H1 (cell line): Measurements from ENCODE around the gene DRD2. TPM values are rescaled to one million over a fixed set of nuclear protein-coding genes. Genes with fewer than 3 reads are reported as not detected.

ENCODE experiments used
- CTCF ChIA-PET: fragments of 300-600 bp; sonication (Branson Sonifier 250); formaldehyde crosslinking; loops from one replicate; lab custom pipeline; 2021; ENCODE audit not compliant: partially characterized antibody; lab: Charles Lee
- POLR2A ChIA-PET: fragments of 300-600 bp; sonication (Branson Sonifier 250); formaldehyde crosslinking; loops from one replicate; lab custom pipeline; 2021; ENCODE audit warnings: inconsistent platforms; ENCODE audit not compliant: partially characterized antibody; lab: Charles Lee
- DNase-seq, 2 experiments: peaks; one replicate each; pipeline versions ENCODE4 v3.0.0 to v3.0.0-alpha.2; 2010 to 2022; ENCODE audit warnings: low spot score in 2 of 2, low read depth in 1 of 2, mixed read lengths in 1 of 2
- FAIRE-seq: peaks from 2 replicates; lab custom pipeline; 2011; peaks lifted over from hg19 to GRCh38; lab: Jason Lieb, UNC
- H2AFZ ChIP-seq: 2 replicates; pipeline ENCODE4 v1.8.1; 2012; ENCODE audit warnings: low read length, inconsistent platforms
- H2AK5ac ChIP-seq: 2 replicates; pipeline ENCODE4 v1.6.1; 2013; ENCODE audit warnings: low read depth, low read length
- H2BK120ac ChIP-seq: replicated peaks from 2 replicates; pipeline ENCODE3; 2013; ENCODE audit warnings: low read depth, low read length, inconsistent platforms
- H2BK12ac ChIP-seq: 2 replicates; pipeline ENCODE4 v1.6.1; 2013; ENCODE audit warnings: low read depth, low read length
- H2BK15ac ChIP-seq: 2 replicates; pipeline ENCODE4 v1.6.1; 2013; ENCODE audit warnings: low read length
- H2BK20ac ChIP-seq: 2 replicates; pipeline ENCODE4 v1.6.1; 2013; ENCODE audit warnings: low read length
- H2BK5ac ChIP-seq: 2 replicates; pipeline ENCODE4 v1.6.1; 2013; ENCODE audit warnings: low read depth, low read length
- H3K14ac ChIP-seq: 2 replicates; pipeline ENCODE4 v1.6.1; 2013; ENCODE audit warnings: inconsistent platforms; ENCODE audit not compliant: insufficient read length
- H3K18ac ChIP-seq: 2 replicates; pipeline ENCODE4 v1.6.1; 2013; ENCODE audit warnings: low read length; ENCODE audit errors: extremely low read depth
- H3K23ac ChIP-seq: 2 replicates; pipeline ENCODE4 v1.6.1; 2013; ENCODE audit warnings: inconsistent platforms; ENCODE audit not compliant: insufficient read length
- H3K23me2 ChIP-seq: 2 replicates; pipeline ENCODE4 v1.6.1; 2013; ENCODE audit warnings: low read depth, low read length
- H3K27ac ChIP-seq: 2 replicates; pipeline ENCODE4 v1.6.1; 2011; ENCODE audit warnings: low read depth, low read length, inconsistent platforms
- H3K27me3 ChIP-seq, 4 experiments: replicated peaks in 1 of 4; 1 replicate in 1 of 4; 2 replicates in 3 of 4; pipeline versions ENCODE4 v1.6.1 to v1.8.1; 2011 to 2013; ENCODE audit warnings: low read length in 3 of 4, mild to moderate bottlenecking in 3 of 4, inconsistent platforms in 2 of 4, mixed read lengths in 2 of 4, moderate library complexity in 1 of 4; ENCODE audit not compliant: control insufficient read depth in 3 of 4, insufficient read depth in 3 of 4; ENCODE audit errors: extremely low read depth in 1 of 4
- H3K36me3 ChIP-seq, 4 experiments: 2 replicates each; pipeline versions ENCODE4 v1.6.1 to v1.8.1; 2011 to 2013; ENCODE audit warnings: mild to moderate bottlenecking in 4 of 4, low read length in 3 of 4, moderate library complexity in 2 of 4, control low read depth in 1 of 4, inconsistent platforms in 1 of 4; ENCODE audit not compliant: insufficient read depth in 4 of 4, control insufficient read depth in 2 of 4
- H3K4ac ChIP-seq: replicated peaks from 2 replicates; pipeline ENCODE3; 2013; ENCODE audit warnings: low read length, low read depth, mixed read lengths, inconsistent platforms; ENCODE audit not compliant: insufficient read length
- H3K4me1 ChIP-seq, 4 experiments: replicated peaks in 1 of 4; 1 replicate in 1 of 4; 2 replicates in 3 of 4; pipeline versions ENCODE4 v1.6.1 to v1.8.1; 2011 to 2013; ENCODE audit warnings: low read length in 3 of 4, inconsistent platforms in 2 of 4, mixed read lengths in 1 of 4; ENCODE audit not compliant: insufficient read depth in 4 of 4, control insufficient read depth in 3 of 4
- H3K4me2 ChIP-seq, 2 experiments: 2 replicates each; pipeline versions ENCODE4 v1.6.1 to v1.8.1; 2011 to 2013; ENCODE audit warnings: low read depth in 2 of 2, low read length in 2 of 2, control low read depth in 1 of 2, inconsistent platforms in 1 of 2, mild to moderate bottlenecking in 1 of 2; ENCODE audit not compliant: insufficient read depth in 1 of 2
- H3K4me3 ChIP-seq, 4 experiments: fragments of 200-600, 300-600 bp in 1 of 4; sonication (generic), shearing (Covaris generic), sonication (Bioruptor Twin) in 1 of 4; 2 replicates each; pipeline versions ENCODE4 v1.5.1 to v1.8.1; 2011 to 2016; ENCODE audit warnings: low read length in 4 of 4, low read depth in 3 of 4, control low read depth in 2 of 4, inconsistent platforms in 2 of 4, mild to moderate bottlenecking in 2 of 4, mixed read lengths in 1 of 4, moderate library complexity in 1 of 4; ENCODE audit not compliant: insufficient read depth in 2 of 4; ENCODE audit errors: extremely low read depth in 1 of 4
- H3K56ac ChIP-seq: replicated peaks from 2 replicates; pipeline ENCODE3; 2013; ENCODE audit warnings: low read depth, mild to moderate bottlenecking, mixed read lengths, low read length, inconsistent platforms; ENCODE audit not compliant: insufficient read length
- H3K79me1 ChIP-seq: 2 replicates; pipeline ENCODE4 v1.6.1; 2013; ENCODE audit warnings: low read depth, low read length, control low read depth
- H3K79me2 ChIP-seq, 2 experiments: 2 replicates each; pipeline versions ENCODE4 v1.6.1 to v1.8.1; 2012 to 2013; ENCODE audit warnings: low read length in 2 of 2, mild to moderate bottlenecking in 2 of 2, inconsistent platforms in 1 of 2; ENCODE audit not compliant: insufficient read depth in 2 of 2, control insufficient read depth in 1 of 2
- H3K9ac ChIP-seq, 4 experiments: replicated peaks in 1 of 4; 1 replicate in 1 of 4; 2 replicates in 3 of 4; pipeline versions ENCODE4 v1.6.1 to v1.8.1; 2011 to 2013; ENCODE audit warnings: low read depth in 3 of 4, low read length in 3 of 4, control low read depth in 2 of 4, mild to moderate bottlenecking in 2 of 4, moderate library complexity in 2 of 4, inconsistent platforms in 1 of 4; ENCODE audit errors: extremely low read depth in 1 of 4
- H3K9me3 ChIP-seq, 2 experiments: 2 replicates each; pipeline versions ENCODE4 v1.6.1 to v1.8.1; 2012 to 2013; ENCODE audit warnings: mild to moderate bottlenecking in 2 of 2, moderate library complexity in 2 of 2, control low read depth in 1 of 2, inconsistent platforms in 1 of 2, low read depth in 1 of 2, low read length in 1 of 2, mixed read lengths in 1 of 2; ENCODE audit not compliant: insufficient read depth in 2 of 2
- H4K20me1 ChIP-seq, 2 experiments: replicated peaks in 1 of 2; 2 replicates each; pipeline versions ENCODE3 to v1.8.1; 2011 to 2013; ENCODE audit warnings: inconsistent platforms in 2 of 2, low read length in 2 of 2, mild to moderate bottlenecking in 1 of 2; ENCODE audit not compliant: insufficient read depth in 2 of 2, control insufficient read depth in 1 of 2
- H4K5ac ChIP-seq: 2 replicates; pipeline ENCODE4 v1.6.1; 2013; ENCODE audit warnings: low read length, low read depth, mixed read lengths, inconsistent platforms; ENCODE audit not compliant: insufficient read length
- H4K8ac ChIP-seq: 2 replicates; pipeline ENCODE4 v1.8.0; 2013; ENCODE audit warnings: mild to moderate bottlenecking, moderate library complexity, low read length, inconsistent platforms; ENCODE audit not compliant: insufficient read depth; ENCODE audit errors: extremely low read depth
- H4K91ac ChIP-seq: replicated peaks from 2 replicates; pipeline ENCODE3; 2013; ENCODE audit warnings: low read length, mixed read lengths, inconsistent platforms; ENCODE audit not compliant: insufficient read length
- TAF7 ChIP-seq: optimal IDR thresholded peaks from 2 replicates; pipeline ENCODE3; 2011; ENCODE audit warnings: low read depth, mild to moderate bottlenecking, inconsistent platforms, low read length, moderate library complexity, borderline replicate concordance
- WGBS, 2 experiments: shearing (Covaris generic) in 1 of 2; methylation state at CpG; one replicate each; pipeline versions ENCODE4 v1.1.6 to v1.1.7; 2013 to 2015; ENCODE audit warnings: low lambda C conversion rate in 2 of 2, mixed read lengths in 2 of 2, inconsistent platforms in 1 of 2, low coverage in 1 of 2, missing lambda C conversion rate in 1 of 2; ENCODE audit not compliant: insufficient replicate concordance in 2 of 2, insufficient coverage in 1 of 2, insufficient read length in 1 of 2; ENCODE audit errors: extremely low coverage in 1 of 2, missing lambda C conversion rate in 1 of 2; 5-methylcytosine and 5-hydroxymethylcytosine counted together
- polyA plus RNA-seq, 7 experiments: library from polyadenylated mRNA; depleted of rRNA in 3 of 7; stranded (reverse) in 5 of 7; unstranded in 2 of 7; fragments of >200 nt in 5 of 7; fragments of 200-250 nt in 2 of 7; gene quantifications; 1 replicate in 5 of 7; 2 replicates in 1 of 7; 4 replicates in 1 of 7; pipeline versions ENCODE4 v1.2.1 to v1.2.3, GENCODE V29; 2011 to 2013; ENCODE audit warnings: missing spikeins in 2 of 7, mixed read lengths in 2 of 7
- total RNA-seq: library from RNA; stranded (reverse); fragmentation: NEBNext Ultra II Directional; extraction: Animal tissue kit (Norgen Biotek cat#: 25700); gene quantifications from 2 replicates; pipeline ENCODE4 v1.2.1, GENCODE V29; 2021

The DRD2 gene
- total and polyA plus RNA-seq, 2 of the 8 experiments (the other 6 are each of a cell fraction or from before 2014, with no cell fraction given): 0.26 to 0.41 TPM

GRCh38 chr11:113496026-113496651 is 20.9 kb upstream of the DRD2 start:
- ChIA-PET CTCF (interaction anchor here (1.0 to 1.7 kb wide), 4 partner anchors 9 to 234 kb away, joined by 3 to 4 read pairs (median 3); no protein-coding TSS in a partner anchor), POLR2A (interaction anchor here (0.9 kb wide), 1 partner anchor 19 kb away, joined by 3 read pairs; no protein-coding TSS in a partner anchor)
- Histone ChIP-seq H3K4me2 (no peak overlapping the region), H2AK5ac (no peak overlapping the region), H3K27me3 (no peaks in the 10 kb centered on the region; a peak in 2 of 7 replicates), H3K23me2 (no peaks in the 10 kb centered on the region), H3K4me1 (no peaks in the 10 kb centered on the region), H2BK120ac (no peak overlapping the region), H2BK20ac (no peak overlapping the region), H4K20me1 (no peaks in the 10 kb centered on the region), H2AFZ (no peak overlapping the region), H3K79me1 (no peaks in the 10 kb centered on the region), H3K18ac (no peak overlapping the region), H3K79me2 (no peaks in the 10 kb centered on the region), H3K4ac (no peak overlapping the region), H3K36me3 (no peaks in the 10 kb centered on the region), H3K9me3 (no peaks in the 10 kb centered on the region), H2BK15ac (no peak overlapping the region), H3K4me3 (no peak overlapping the region), H3K14ac (no peak overlapping the region), H3K27ac (no peak overlapping the region), H2BK12ac (no peak overlapping the region), H3K9ac (no peak overlapping the region), H3K23ac (no peak overlapping the region), H2BK5ac (no peak overlapping the region), H3K56ac (no peak overlapping the region), H4K91ac (no peak overlapping the region), H4K5ac (no peak overlapping the region), H4K8ac (no peak overlapping the region)
- TF ChIP-seq TAF7: no peak
- DNase-seq (no peak), FAIRE-seq (no peak)
- 79% methylated on average over 3 of the region's 3 CpGs; no CpG with 5 or more reads in 1 of the 2 experiments for WGBS, 2 experiments
